Testis (tissue), 2 donors: Measurements from ENCODE around the gene CNDP1.

ENCODE experiments used
- POLR2A ChIP-seq: fragments of 450-650 bp; IDR thresholded peaks from one replicate; pipeline ENCODE4 v1.6.1; 2017; ENCODE audit warnings: antibody characterized with exemption, mild to moderate bottlenecking, moderate library complexity
- TF ChIP-seq, protein P1 (sequence below), 3 experiments: fragments of 450-650 bp in 2 of 3; fragments of 200-600 bp in 1 of 3; sonication (generic) in 1 of 3; IDR thresholded peaks; one replicate each; pipeline ENCODE4 v1.5.1; 2016 to 2019; ENCODE audit warnings: antibody characterized with exemption in 3 of 3, mild to moderate bottlenecking in 2 of 3, moderate library complexity in 1 of 3

DNA sequence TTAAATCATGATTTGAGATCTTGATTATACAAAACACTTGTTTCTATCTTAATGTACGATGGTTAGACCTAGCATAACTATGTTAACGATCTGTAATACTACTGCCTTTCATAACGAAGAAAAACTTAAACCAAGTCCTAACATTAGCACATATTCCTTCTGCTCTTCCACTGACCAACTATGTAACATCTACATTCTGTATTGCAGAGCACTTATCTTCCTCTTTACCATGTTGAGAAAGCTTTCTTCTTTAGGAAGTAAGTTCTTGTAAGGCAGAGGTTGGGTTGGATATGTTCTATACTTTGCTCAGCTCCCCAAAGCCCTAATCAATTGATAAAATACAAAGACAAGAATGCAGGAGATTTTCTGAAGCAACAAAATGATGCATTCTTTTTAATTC is 55.5 kb downstream of the CNDP1 start:
- TF ChIP-seq, protein P1, sequence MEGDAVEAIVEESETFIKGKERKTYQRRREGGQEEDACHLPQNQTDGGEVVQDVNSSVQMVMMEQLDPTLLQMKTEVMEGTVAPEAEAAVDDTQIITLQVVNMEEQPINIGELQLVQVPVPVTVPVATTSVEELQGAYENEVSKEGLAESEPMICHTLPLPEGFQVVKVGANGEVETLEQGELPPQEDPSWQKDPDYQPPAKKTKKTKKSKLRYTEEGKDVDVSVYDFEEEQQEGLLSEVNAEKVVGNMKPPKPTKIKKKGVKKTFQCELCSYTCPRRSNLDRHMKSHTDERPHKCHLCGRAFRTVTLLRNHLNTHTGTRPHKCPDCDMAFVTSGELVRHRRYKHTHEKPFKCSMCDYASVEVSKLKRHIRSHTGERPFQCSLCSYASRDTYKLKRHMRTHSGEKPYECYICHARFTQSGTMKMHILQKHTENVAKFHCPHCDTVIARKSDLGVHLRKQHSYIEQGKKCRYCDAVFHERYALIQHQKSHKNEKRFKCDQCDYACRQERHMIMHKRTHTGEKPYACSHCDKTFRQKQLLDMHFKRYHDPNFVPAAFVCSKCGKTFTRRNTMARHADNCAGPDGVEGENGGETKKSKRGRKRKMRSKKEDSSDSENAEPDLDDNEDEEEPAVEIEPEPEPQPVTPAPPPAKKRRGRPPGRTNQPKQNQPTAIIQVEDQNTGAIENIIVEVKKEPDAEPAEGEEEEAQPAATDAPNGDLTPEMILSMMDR (IDR thresholded peaks at IDR 0.05): no peak
- no peak for TF ChIP-seq POLR2A
